Adrenal gland (tissue), 5 donors: ENCODE data around the gene SORCS3.

Experiments
- POLR2A ChIP-seq, 2 donors: fragments of 450-650 bp; IDR thresholded peaks; one replicate each; pipeline ENCODE4 v1.6.1; 2017; ENCODE audit warnings: antibody characterized with exemption in 2 of 2, mild to moderate bottlenecking in 2 of 2, moderate library complexity in 1 of 2
- TF ChIP-seq, protein P1 (sequence below), 6 experiments: fragments of 450-650 bp in 4 of 6; fragments of 200-600 bp in 2 of 6; sonication (generic) in 1 of 6; IDR thresholded peaks; 1 replicate in 5 of 6; 2 replicates in 1 of 6; pipeline versions ENCODE4 v1.5.1 to v1.8.0; 2016 to 2021; ENCODE audit warnings: antibody characterized with exemption in 6 of 6, mild to moderate bottlenecking in 2 of 6, moderate library complexity in 1 of 6
- donor health status: DM: no; HTN: no; CAD: no.

DNA sequence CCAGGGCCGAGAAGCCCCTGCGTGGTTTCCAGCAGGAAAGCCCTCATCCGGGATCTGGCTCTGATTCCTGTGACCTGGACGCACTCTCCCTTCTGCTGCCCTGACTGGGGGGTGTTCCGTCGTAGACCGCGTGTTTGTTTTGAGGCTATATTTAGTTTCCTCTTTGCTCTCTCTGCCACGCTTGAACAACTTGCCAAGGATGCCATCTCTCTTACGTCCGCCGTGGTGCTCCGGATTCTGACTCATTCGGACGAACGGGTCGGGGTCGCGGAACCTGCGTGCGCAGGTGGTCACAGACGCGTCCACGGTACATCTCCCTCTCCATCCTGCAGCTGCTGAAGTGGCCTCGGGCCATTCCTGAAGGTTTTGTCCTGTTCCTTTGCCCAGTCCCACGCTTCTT is 10.4 kb upstream of the SORCS3 start:
- TF ChIP-seq, protein P1, sequence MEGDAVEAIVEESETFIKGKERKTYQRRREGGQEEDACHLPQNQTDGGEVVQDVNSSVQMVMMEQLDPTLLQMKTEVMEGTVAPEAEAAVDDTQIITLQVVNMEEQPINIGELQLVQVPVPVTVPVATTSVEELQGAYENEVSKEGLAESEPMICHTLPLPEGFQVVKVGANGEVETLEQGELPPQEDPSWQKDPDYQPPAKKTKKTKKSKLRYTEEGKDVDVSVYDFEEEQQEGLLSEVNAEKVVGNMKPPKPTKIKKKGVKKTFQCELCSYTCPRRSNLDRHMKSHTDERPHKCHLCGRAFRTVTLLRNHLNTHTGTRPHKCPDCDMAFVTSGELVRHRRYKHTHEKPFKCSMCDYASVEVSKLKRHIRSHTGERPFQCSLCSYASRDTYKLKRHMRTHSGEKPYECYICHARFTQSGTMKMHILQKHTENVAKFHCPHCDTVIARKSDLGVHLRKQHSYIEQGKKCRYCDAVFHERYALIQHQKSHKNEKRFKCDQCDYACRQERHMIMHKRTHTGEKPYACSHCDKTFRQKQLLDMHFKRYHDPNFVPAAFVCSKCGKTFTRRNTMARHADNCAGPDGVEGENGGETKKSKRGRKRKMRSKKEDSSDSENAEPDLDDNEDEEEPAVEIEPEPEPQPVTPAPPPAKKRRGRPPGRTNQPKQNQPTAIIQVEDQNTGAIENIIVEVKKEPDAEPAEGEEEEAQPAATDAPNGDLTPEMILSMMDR (IDR thresholded peaks at IDR 0.05) = no peak
- no peak for TF ChIP-seq POLR2A (IDR thresholded peaks at IDR 0.05)
